OCI-LY3 (cell line): ENCODE data around the gene PARP8.

Experiments used
- H2AFZ ChIP-seq: fragments of 200-600, 300-600 bp; shearing (Covaris generic); 2 replicates; pipeline ENCODE4 v1.6.0; 2014; ENCODE audit warnings: antibody characterized with exemption, low read depth, low read length
- H3K27ac ChIP-seq: fragments of 200-600, 300-600 bp; sonication (generic); 2 replicates; pipeline ENCODE4 v1.5.1; 2014; ENCODE audit warnings: mild to moderate bottlenecking, low read length, moderate library complexity, mixed read lengths
- H3K27me3 ChIP-seq: fragments of 200-600, 300-600 bp; sonication (generic); 2 replicates; pipeline ENCODE4 v1.6.1; 2014; ENCODE audit warnings: low read depth, low read length, mixed read lengths
- H3K36me3 ChIP-seq: fragments of 200-600, 300-600 bp; sonication (generic); replicated peaks from 2 replicates; pipeline ENCODE3; 2014; ENCODE audit warnings: low read depth, low read length, mixed read lengths
- H3K4me1 ChIP-seq: fragments of 300-600, 200-600 bp; sonication (generic); 2 replicates; pipeline ENCODE4 v1.6.1; 2014; ENCODE audit warnings: low read length, mixed read lengths
- H3K4me2 ChIP-seq: fragments of 200-600, 300-600 bp; sonication (generic); 2 replicates; pipeline ENCODE4 v1.6.1; 2014; ENCODE audit warnings: low read length, mixed read lengths
- H3K4me3 ChIP-seq: fragments of 300-600, 200-600 bp; sonication (generic); 2 replicates; pipeline ENCODE4 v1.5.1; 2014; ENCODE audit warnings: antibody characterized with exemption, mild to moderate bottlenecking, low read length, moderate library complexity
- H3K79me2 ChIP-seq: fragments of 300-600, 200-600 bp; shearing (Covaris generic); 2 replicates; pipeline ENCODE4 v1.6.1; 2014; ENCODE audit warnings: mild to moderate bottlenecking, low read length, mixed read lengths
- H3K9ac ChIP-seq: fragments of 300-600, 200-600 bp; shearing (Covaris generic); 2 replicates; pipeline ENCODE4 v1.6.0; 2014; ENCODE audit warnings: mild to moderate bottlenecking, low read length, moderate library complexity
- H3K9me3 ChIP-seq: fragments of 200-600, 300-600 bp; shearing (Covaris generic); 2 replicates; pipeline ENCODE4 v1.6.1; 2014; ENCODE audit warnings: low read length, mixed read lengths; ENCODE audit not compliant: insufficient read depth
- H4K20me1 ChIP-seq: fragments of 200-600, 300-600 bp; sonication (generic); 2 replicates; pipeline ENCODE4 v1.6.1; 2016; ENCODE audit warnings: low read length, mixed read lengths; ENCODE audit not compliant: insufficient read depth
- EZH2phosphoT487 ChIP-seq: fragments of 200-600 bp; shearing (Covaris generic); IDR thresholded peaks from 2 replicates; pipeline ENCODE4 v1.6.1; 2018; ENCODE audit warnings: antibody characterized with exemption, mixed run types, low read depth
- TF ChIP-seq, protein P1 (sequence below): fragments of 200-600, 300-600 bp; sonication (generic); IDR thresholded peaks from 2 replicates; pipeline ENCODE4 v1.5.1; 2014; ENCODE audit warnings: antibody characterized with exemption, low read length, low read depth

The PARP8 gene

DNA sequence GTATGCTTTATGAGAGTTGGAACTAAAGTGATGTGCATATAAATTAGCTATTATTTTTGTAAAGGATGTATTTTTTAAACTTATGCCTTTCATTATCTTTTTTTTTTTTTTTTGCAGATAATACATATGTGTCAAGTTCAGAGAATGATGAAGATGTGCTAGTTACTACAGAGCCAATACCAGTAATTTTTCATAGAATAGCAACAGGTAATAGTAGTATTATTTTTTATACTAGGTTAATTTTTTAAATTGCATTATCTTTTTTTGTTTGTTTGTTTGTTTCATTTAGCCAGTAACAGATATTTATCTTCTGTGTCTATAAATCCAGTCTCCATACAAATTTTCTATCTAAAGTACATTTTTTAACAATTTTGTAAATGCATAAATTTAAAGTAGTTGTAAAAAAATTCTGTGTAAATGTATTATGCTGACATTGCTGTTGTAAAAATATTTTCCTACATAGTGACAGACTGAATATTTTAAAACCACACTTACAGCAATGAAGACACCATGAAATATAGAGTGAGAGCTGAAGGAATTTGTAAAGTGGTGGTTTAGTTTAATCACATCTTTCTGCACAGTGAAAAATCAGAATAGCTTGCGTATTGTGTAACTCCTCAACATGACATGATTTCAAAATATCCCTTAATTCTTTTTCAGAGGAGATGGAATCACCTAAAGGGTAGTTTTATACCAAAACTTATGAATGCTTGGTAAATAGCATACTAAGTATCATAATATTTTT lies 93.3 kb downstream of the PARP8 start:
- Histone ChIP-seq H3K79me2 (no peaks in the 10 kb centered on the region), H3K4me2 (no peak overlapping the region), H2AFZ (no peak overlapping the region), H3K9me3 (no peaks in the 10 kb centered on the region), H3K9ac (no peak overlapping the region), H3K36me3 (no peaks in the 10 kb centered on the region), H3K4me1 (no peaks in the 10 kb centered on the region), H3K27ac (no peak overlapping the region), H3K4me3 (no peak overlapping the region), H4K20me1 (no peaks in the 10 kb centered on the region), H3K27me3 (no peaks in the 10 kb centered on the region)
- no peak for TF ChIP-seq EZH2phosphoT487
- TF ChIP-seq, protein P1, sequence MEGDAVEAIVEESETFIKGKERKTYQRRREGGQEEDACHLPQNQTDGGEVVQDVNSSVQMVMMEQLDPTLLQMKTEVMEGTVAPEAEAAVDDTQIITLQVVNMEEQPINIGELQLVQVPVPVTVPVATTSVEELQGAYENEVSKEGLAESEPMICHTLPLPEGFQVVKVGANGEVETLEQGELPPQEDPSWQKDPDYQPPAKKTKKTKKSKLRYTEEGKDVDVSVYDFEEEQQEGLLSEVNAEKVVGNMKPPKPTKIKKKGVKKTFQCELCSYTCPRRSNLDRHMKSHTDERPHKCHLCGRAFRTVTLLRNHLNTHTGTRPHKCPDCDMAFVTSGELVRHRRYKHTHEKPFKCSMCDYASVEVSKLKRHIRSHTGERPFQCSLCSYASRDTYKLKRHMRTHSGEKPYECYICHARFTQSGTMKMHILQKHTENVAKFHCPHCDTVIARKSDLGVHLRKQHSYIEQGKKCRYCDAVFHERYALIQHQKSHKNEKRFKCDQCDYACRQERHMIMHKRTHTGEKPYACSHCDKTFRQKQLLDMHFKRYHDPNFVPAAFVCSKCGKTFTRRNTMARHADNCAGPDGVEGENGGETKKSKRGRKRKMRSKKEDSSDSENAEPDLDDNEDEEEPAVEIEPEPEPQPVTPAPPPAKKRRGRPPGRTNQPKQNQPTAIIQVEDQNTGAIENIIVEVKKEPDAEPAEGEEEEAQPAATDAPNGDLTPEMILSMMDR = no peak

- H3K27ac ChIP-seq = no peak overlapping the region
- no peaks in the 10 kb centered on the region for H3K27me3 ChIP-seq
- H4K20me1 ChIP-seq = no peaks in the 10 kb centered on the region
- H3K36me3 ChIP-seq = no peaks in the 10 kb centered on the region
- no peak overlapping the region for H2AFZ ChIP-seq
- TF ChIP-seq, protein P1 = no peak
- TF ChIP-seq EZH2phosphoT487 = no peak
- no peaks in the 10 kb centered on the region for H3K79me2 ChIP-seq
- H3K9me3 ChIP-seq = no peaks in the 10 kb centered on the region
- H3K4me2 ChIP-seq = no peak overlapping the region
- no peaks in the 10 kb centered on the region for H3K4me1 ChIP-seq
- no peak overlapping the region for H3K4me3 ChIP-seq
- no peak overlapping the region for H3K9ac ChIP-seq
These were observed 96.9 kb downstream of the PARP8 start for GRCh38 chr5:50763351-50763750.

- Histone ChIP-seq H3K27ac (no peak overlapping the region), H3K36me3 (no peaks in the 10 kb centered on the region), H3K4me1 (no peaks in the 10 kb centered on the region), H3K27me3 (no peaks in the 10 kb centered on the region), H3K9me3 (no peaks in the 10 kb centered on the region), H4K20me1 (no peaks in the 10 kb centered on the region), H3K79me2 (no peaks in the 10 kb centered on the region), H3K4me3 (no peak overlapping the region), H3K4me2 (no peak overlapping the region), H2AFZ (no peak overlapping the region), H3K9ac (no peak overlapping the region)
- TF ChIP-seq, protein P1 = no peak
- TF ChIP-seq EZH2phosphoT487 = no peak
These were observed 97.4 kb downstream of the PARP8 start for GRCh38 chr5:50763846-50764245.

GRCh38 chr5:50766042-50766441 lies 99.6 kb downstream of the PARP8 start:
- H2AFZ ChIP-seq = no peak overlapping the region
- no peaks in the 10 kb centered on the region for H3K4me1 ChIP-seq
- TF ChIP-seq, protein P1 = no peak
- TF ChIP-seq EZH2phosphoT487 = no peak
- no peaks in the 10 kb centered on the region for H4K20me1 ChIP-seq
- no peak overlapping the region for H3K27ac ChIP-seq
- no peak overlapping the region for H3K9ac ChIP-seq
- H3K4me2 ChIP-seq = no peak overlapping the region
- H3K27me3 ChIP-seq = no peaks in the 10 kb centered on the region
- H3K4me3 ChIP-seq = no peak overlapping the region
- no peaks in the 10 kb centered on the region for H3K9me3 ChIP-seq
- H3K79me2 ChIP-seq = no peaks in the 10 kb centered on the region
- H3K36me3 ChIP-seq = no peaks in the 10 kb centered on the region
